HL-60 (cell line): ENCODE measurements around the gene COL1A2.

Experiments
- POLR2AphosphoS5 ChIP-seq: IDR thresholded peaks from 2 replicates; pipeline ENCODE4 v1.6.1; 2012; ENCODE audit warnings: low read depth
- SPI1 ChIP-seq: IDR thresholded peaks from 2 replicates; pipeline ENCODE4 v1.6.1; 2012; ENCODE audit warnings: low read depth, mild to moderate bottlenecking, borderline replicate concordance
- TF ChIP-seq, protein P1 (sequence below): IDR thresholded peaks from one replicate; pipeline ENCODE4 v1.5.1; 2011; ENCODE audit warnings: low read length, control low read depth, inconsistent platforms; ENCODE audit not compliant: insufficient read depth
- TF ChIP-seq, protein P2 (sequence below): IDR thresholded peaks from 2 replicates; pipeline ENCODE4 v1.6.1; 2012; ENCODE audit warnings: low read depth; ENCODE audit not compliant: insufficient replicate concordance

DNA sequence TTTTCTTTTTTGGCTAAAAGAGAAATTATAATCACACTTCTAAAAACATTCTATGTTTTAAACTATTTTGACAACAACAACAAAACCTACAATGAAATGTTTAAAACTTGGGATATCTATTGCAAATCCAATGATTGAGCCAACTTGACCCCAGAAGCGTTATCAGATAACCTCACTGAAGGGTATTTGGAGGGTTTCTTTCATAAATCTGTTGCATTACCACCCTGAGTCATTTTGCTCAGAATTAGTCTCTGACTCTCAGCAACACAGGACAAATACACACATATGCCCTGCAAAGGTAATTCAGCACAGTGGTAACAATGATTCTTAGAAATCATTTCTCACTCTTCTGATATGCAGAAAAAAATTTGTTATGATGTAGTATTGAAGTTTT, 2.3 kb upstream of the COL1A2 start:
- TF ChIP-seq, protein P1, sequence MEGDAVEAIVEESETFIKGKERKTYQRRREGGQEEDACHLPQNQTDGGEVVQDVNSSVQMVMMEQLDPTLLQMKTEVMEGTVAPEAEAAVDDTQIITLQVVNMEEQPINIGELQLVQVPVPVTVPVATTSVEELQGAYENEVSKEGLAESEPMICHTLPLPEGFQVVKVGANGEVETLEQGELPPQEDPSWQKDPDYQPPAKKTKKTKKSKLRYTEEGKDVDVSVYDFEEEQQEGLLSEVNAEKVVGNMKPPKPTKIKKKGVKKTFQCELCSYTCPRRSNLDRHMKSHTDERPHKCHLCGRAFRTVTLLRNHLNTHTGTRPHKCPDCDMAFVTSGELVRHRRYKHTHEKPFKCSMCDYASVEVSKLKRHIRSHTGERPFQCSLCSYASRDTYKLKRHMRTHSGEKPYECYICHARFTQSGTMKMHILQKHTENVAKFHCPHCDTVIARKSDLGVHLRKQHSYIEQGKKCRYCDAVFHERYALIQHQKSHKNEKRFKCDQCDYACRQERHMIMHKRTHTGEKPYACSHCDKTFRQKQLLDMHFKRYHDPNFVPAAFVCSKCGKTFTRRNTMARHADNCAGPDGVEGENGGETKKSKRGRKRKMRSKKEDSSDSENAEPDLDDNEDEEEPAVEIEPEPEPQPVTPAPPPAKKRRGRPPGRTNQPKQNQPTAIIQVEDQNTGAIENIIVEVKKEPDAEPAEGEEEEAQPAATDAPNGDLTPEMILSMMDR, result no peak
- TF ChIP-seq SPI1, result no peak
- TF ChIP-seq, protein P2, sequence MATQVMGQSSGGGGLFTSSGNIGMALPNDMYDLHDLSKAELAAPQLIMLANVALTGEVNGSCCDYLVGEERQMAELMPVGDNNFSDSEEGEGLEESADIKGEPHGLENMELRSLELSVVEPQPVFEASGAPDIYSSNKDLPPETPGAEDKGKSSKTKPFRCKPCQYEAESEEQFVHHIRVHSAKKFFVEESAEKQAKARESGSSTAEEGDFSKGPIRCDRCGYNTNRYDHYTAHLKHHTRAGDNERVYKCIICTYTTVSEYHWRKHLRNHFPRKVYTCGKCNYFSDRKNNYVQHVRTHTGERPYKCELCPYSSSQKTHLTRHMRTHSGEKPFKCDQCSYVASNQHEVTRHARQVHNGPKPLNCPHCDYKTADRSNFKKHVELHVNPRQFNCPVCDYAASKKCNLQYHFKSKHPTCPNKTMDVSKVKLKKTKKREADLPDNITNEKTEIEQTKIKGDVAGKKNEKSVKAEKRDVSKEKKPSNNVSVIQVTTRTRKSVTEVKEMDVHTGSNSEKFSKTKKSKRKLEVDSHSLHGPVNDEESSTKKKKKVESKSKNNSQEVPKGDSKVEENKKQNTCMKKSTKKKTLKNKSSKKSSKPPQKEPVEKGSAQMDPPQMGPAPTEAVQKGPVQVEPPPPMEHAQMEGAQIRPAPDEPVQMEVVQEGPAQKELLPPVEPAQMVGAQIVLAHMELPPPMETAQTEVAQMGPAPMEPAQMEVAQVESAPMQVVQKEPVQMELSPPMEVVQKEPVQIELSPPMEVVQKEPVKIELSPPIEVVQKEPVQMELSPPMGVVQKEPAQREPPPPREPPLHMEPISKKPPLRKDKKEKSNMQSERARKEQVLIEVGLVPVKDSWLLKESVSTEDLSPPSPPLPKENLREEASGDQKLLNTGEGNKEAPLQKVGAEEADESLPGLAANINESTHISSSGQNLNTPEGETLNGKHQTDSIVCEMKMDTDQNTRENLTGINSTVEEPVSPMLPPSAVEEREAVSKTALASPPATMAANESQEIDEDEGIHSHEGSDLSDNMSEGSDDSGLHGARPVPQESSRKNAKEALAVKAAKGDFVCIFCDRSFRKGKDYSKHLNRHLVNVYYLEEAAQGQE, result no peak
- no peak for TF ChIP-seq POLR2AphosphoS5
